ENCODE measurements around the gene SLC45A1.

Gene SLC45A1

DNA sequence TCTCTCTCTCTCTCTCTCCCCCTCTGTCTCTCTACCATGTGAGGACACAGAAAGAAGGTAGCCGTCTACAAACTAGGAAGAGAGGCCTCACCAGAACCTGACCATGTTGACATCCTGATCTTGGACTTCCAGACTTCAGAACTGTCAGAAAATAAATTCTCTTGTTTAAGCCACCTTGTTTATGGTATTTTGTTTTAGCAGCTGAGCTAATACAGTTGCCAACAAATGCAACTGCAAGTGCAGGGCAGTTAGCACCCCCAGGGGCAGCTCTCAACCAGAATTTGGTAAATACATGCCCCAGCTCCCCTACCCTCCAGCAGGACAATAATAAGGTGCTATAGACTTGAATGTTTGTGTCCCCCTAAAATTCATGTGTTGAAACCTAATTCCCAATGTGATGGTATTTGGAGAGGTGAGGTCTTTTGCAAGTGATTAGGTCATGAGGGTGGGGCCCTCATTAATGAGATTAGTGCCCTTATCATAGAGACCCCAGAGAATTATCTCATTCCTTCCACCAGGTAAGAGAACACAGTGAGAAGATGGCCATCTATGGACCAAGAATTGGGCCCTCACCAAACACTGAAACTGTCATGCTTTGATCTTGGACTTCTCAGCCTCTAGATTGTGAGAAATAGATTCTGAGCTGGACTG lies 6.7 kb upstream of the SLC45A1 start:
- DNase-seq (ENCODE audit: low read depth), result no peak

DNA sequence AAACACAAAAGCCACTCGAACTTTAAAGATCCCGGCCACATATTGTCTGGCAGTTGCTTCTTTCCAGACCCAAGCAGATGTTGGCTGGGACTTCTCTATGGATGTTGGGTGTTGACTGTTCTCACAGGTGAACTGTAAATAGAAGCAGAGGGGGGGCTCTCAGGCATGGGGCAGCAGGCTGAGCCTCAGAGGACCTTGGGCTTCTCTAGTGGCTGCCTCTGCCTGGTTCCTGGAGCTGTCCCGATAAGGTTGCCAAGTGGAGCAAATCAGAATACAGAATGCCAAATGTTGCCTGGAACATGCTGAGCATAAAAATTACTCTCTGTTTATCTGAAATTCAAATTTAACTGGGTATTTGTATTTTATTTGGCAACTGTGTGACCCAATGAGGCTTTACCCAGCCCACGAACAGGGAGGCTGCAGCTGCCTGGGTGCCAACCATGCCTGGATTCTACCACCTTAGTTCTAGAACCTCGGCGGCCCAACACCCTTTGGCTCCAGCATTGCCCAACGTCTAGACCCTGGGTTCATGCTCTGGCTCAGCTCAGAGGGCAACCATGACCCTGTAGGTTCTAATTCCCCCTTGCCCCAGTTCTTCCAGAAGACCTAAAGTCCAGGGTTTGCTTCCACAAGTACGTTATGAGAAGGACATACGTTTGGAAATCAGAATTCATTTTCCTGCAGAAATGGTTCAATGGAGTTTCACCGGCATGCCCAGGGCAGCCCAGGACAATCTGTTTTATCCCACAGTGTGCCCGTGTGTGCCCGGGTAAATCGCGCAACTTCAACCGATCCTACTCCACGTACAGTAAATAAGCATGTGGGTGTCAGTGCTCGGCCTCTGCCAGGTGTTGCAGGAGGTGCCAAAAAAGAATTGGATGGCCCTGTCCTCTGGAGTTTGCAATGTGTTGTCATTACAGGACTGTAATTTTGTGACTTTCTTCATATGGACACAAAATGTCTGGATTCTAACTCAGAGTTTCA lies 5.4 kb upstream of the SLC45A1 start:
- no peak for DNase-seq (ENCODE audit: low read depth)

DNA sequence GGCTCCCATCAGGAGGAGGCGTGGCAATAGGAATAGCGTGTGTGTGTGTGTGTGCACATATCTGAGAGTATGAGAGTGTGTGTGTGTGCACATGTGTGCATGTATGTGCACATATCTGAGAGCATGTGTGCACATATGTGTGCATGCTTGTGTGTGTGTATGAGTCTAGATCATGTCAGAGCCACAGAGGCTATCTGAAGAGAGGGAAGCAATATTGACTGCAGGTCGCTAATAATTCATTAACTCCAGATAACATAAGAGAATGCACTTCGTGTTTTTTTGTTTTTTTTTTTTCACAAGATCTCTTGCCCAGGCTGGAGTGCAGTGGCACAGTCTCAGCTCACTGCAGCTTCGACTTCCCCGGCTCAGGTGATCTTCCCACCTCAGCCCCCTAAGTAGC lies 4.7 kb upstream of the SLC45A1 start:
- DNase-seq (ENCODE audit: low read depth), result no peak

DNA sequence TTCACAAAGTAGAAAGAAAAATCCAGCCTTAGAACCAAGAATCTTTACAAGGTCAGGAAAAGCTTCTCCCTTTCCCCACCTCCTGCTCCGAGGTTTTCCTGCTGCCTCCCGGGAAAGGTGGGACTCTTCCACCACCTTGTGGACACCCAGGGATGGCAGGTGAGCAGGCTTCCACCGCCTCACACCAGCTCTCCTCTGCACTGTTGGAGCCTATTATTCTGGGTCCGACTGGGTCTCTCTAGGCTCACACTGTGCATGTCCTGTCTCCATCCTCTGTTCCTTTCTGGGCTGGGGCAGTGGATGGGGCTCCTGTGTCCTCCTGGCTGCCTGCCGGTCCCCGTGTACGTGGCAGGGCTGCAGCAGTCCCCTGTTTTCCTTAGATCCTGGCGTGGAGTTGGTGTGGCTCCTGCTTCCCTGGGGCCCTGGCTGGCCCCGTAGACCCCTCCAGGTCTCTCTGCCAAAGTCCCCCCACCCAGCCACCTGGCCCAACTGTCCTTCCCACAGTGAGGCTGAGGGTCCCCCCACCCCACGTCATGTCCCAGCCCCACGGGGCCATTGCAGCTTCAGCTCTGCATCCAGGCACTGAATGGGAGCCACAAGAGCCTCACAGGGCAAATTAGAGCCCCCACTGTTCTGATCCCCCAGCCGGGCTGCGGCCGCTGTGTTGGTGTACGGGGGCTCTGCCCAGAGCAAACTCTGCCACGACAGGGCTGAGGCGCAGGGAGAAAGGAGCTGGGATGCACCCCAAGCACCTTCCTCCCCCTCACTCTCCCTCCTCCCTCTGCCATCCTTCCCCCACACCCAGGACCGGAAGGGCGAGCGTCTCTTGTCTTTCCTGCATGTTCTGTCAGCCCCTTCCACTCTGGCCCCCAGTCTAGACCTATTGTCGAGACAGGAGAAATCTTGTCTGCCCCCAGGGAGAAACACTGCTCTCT lies 3.3 kb upstream of the SLC45A1 start:
- DNase-seq (ENCODE audit: low read depth), result peak; percentile 79

DNA sequence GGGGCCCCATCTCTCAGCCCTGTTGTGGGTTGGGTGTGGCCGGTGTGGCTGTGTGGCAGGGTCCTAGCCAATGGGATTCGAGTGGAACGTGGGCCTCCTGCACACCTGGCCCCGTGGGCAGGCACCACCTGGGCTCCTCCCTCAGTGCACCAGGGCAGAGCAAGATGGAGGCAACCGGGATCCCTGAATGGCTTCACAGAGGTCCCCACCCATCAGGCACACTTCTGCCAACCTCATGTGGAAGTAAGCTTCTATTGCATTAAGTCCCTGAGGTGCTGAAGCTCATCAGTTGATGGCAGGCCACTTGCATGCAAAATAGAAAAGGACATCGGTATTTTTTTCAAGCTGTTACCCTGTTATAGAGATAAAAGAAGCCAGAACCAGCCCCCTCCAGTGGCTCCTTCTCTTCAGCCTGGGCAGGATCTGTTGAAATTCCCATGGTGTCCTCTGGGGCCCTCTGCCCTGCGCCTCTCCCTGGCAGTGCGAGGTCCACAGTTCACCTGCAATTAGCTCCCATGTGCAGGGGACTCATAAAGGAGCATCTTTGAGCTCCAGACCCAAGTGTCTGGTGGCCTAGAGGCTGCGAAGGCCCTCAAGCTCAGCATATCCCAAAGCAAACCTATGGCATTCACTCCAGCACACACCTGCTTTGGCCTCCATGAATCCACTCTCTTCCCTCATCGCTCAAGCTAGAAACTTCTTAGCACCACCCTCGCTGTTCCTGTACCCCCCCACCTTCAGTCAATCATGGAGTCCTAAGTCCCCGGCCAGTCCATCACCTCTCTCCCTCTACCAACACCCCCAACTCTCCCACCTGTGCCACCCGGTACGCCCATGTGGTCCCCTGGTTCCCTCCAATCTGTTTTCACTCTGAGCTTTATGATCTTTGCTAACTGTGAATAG lies 2.1 kb upstream of the SLC45A1 start:
- peak; percentile 36 for DNase-seq (ENCODE audit: low read depth)

DNA sequence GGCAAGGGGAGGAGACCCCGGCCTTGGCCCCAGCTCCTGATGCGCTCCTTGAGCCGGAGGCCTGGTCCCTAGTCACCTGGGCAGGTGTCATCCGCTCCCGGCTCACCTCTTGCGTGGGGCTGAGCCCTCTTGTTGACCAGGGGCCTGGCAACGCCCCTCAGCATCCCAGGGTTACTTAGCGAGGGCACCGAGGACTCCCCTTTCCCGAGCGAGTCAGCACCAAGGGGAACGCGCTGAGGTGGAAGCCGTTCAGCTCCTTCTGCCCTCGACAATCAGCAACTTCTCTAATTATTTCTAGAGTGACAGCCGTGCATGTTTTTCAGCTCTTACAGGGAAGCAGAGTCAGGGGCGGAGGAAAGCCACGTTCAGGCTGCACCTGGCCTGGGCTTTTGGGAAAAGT lies 522 bp downstream of the SLC45A1 start:
- no peak for DNase-seq (ENCODE audit: low read depth)

DNA sequence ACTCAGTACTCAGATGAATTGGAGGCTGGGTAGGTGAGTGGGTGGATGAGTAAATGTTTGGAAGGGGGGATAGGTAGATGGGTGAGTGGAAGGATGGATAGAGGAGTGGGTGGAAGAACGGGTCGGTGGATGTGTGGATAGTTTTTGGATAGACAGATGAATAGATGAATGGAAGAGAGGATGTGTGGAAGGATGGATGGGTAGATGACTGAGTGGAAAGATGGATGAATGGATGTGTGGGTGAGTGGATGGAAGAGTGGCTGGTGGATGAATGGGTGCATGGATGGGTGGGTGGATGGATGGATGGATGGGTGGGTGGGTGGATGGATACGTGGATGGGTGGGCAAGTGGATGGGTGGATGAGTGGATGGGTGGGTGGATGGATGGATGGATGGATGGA lies 3.7 kb downstream of the SLC45A1 start:
- DNase-seq (ENCODE audit: low read depth), result no peak

DNA sequence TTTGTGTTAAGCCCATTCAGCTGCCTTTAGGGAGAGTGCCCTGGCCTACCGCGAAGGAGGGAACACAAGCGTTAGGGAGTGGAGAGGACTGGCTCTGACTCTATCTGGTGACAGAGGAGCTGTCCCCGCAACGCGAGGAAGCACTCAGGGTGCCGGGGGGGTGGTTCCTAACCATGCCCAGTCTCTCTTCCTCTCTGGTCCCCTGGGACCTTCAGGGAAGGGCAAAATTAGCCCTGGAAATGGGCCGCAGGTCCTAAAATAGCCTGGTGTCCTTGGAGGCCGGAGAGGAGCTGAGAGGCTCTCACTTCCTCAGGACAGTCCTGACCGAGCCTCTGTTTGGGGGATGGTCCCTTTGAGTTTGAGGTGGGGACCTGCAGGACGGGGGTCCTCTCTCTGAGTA lies 5.8 kb downstream of the SLC45A1 start:
- no peak for DNase-seq (ENCODE audit: low read depth)

DNA sequence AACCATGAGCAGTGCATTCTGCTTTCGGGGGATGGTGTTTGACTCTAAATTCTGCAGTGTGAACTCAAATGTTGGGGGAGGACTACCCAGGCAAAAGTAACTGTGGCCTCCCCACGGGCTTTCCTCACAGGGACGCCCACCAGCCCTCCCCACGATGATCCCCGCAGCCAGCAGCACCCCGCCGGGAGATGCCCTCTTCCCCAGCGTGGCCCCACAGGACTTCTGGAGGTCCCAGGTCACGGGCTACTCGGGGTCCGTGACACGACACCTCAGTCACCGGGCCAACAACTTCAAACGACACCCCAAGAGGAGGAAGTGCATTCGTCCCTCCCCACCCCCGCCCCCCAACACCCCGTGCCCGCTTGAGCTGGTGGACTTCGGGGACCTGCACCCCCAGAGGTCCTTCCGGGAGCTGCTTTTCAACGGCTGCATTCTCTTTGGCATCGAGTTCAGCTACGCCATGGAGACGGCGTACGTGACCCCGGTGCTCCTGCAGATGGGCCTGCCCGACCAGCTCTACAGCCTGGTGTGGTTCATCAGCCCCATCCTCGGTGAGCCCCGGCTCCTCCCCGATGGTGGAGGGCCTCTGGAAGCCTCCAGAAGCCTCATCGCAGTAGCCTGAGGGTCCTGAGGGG lies 6.4 kb downstream of the SLC45A1 start:
- DNase-seq (ENCODE audit: low read depth), result no peak

DNA sequence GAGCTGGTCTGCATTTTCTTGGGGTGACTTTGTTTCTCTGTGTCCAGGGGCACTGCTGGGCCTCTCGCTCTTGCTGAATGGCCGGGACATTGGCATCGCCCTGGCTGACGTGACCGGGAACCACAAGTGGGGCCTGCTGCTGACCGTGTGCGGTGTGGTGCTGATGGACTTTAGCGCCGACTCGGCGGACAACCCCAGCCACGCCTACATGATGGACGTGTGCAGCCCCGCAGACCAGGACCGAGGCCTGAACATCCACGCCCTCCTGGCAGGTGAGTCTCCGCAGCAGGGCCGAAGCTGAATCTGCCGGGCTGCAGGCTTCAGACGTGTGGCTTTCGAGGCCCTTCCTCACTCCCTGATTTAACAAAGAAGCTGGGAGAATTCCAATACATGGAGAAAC lies 7.9 kb downstream of the SLC45A1 start:
- no peak for DNase-seq (ENCODE audit: low read depth)

DNA sequence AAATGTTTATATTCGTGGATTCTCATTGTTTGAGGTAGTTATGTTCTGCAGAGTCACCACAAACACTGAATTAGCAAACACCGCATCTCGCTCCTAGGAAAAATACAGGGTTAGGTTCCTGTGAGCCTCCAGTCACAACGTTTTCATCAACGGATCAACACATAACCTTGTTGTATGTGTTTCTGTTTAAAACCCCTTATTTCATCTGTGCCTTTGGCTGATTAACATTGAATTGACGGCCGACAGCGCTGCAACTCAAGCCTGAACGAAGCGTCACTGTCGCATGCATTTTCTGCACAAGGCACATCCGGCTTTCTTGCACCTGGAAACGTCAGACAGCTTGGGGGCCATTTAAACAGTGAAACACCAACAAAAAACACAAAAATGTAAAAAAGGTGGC lies 8.4 kb downstream of the SLC45A1 start:
- DNase-seq (ENCODE audit: low read depth), result no peak

DNA sequence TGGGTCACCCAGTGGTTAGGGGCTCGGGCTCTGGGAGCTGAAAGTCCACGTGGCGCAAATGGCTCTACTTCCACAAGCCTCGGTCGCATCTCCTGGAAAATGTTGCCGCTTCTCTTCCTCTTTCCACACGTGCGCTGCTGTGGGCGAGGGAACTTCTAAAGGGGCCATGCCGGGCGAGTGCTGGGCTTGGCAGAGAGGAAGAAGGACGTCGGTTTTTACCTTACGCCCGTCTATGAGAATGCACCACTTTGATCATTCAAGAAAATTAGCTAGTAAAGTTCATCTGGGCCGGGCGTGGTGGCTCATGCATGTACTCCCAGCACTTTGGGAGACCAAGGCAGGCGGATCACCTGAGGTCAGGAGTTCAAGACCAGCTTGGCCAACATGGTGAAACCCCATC lies 10.4 kb downstream of the SLC45A1 start:
- DNase-seq (ENCODE audit: low read depth), result no peak

DNA sequence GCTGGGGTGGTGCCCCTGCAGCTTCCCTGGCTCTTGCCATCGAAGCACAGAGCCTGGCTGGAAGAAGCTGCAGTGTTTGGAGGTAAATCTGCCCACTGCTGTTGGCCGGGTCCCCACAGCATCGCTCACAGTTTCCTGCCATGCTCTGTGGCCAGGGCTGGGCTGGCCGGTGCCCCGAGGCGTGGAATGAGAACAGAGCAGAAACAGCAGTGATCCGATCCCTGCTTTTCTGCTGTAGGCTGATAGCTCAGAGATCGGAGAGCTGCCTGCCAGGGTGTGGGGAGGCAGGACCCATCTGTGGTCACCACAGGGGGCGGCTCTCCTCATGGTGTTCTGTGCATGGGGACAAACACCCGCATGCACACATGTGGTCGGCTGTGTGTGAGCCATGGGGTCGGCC lies 11.5 kb downstream of the SLC45A1 start:
- peak; percentile 29 for DNase-seq (ENCODE audit: low read depth)

DNA sequence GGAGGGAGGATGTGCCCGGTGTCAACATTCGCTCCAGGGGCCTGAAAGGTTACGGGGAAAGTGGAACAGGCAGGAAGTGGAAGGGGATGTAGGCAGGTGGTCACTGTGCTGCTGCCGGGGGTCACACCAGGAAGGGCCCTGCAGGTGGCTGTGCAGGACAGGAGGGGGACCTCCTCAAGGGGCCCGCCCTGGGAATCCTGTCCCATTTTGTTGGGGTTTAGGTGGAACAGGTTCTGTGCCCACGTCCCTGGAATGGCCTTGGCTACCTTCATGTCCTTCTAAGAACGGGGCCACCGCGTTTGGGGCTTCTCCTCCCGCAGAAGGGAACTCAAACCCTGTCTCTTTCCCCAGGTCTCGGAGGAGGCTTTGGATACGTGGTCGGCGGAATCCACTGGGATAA lies 11.9 kb downstream of the SLC45A1 start:
- no peak for DNase-seq (ENCODE audit: low read depth)

DNA sequence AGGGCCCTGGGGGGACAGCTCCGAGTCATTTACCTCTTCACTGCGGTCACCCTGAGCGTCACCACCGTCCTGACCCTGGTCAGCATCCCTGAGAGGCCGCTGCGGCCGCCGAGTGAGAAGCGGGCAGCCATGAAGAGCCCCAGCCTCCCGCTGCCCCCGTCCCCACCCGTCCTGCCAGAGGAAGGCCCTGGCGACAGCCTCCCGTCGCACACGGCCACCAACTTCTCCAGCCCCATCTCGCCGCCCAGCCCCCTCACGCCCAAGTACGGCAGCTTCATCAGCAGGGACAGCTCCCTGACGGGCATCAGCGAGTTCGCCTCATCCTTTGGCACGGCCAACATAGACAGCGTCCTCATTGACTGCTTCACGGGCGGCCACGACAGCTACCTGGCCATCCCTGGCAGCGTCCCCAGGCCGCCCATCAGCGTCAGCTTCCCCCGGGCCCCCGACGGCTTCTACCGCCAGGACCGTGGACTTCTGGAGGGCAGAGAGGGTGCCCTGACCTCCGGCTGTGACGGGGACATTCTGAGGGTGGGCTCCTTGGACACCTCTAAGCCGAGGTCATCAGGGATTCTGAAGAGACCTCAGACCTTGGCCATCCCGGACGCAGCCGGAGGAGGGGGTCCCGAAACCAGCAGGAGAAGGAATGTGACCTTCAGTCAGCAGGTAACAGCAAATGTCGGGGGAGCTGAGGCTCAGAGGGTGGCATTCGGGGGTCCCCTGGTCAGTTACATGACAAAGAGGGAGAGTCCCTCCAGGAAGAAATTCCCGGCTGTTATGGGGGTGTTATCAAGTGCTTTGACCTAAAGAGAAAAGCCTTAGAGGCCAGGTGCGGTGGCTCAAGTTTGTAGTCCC lies 12.6 kb downstream of the SLC45A1 start:
- no peak for DNase-seq (ENCODE audit: low read depth)

DNA sequence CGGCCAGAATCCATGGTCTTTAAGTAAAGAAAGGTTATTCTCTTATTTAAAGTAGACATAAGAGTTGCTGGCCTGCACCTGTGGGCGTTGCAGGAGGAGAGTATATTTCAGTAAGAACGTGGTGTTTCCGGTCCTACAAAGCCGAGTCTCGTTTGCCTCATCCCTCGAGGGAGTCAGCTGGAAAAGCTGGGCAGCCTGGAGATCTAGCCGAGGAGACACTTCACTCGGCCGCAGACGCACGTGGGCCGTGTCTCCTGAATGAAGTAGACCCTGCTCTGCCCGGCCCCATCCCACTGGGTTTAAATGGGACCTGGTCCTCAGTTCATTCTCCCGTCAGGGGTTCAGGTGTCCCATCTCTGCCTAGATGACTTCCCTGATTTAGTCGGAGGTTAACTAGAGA lies 14.9 kb downstream of the SLC45A1 start:
- no peak for DNase-seq (ENCODE audit: low read depth)

DNA sequence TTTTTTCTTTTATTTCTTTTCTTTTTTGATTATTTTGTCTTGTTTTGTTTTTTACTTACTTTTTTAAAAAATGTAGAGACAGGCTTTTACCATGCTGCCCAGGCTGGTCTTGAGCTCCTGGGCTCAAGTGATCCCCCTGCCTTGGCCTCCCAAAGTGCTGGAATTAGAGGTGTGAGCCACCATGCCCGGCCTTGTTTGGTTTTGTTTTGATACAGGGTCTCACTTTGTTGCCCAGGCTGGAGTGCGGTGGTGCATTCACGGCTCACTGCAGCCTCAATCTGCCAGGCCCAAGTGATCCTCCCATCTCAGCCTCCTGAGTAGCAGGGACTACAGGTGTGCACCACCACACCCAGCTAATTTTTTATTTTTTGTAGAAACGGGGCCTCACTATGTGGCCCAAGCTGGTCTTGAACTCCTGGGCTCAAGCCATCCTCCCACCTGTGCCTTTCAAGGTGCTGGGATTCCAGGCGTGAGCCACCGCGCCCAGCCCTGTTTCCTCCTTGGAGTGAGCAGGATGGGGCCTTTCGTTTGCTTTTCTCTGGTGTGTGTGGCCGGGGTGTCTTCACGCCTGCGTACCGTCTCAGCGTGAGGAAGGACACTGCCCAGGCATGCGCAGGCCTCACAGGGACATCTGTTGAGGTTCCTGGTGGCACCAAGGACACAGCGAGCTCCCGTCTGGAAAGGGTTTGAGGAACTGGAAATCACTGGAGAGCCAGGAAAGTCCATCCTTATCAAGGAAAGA lies 15.5 kb downstream of the SLC45A1 start:
- DNase-seq (ENCODE audit: low read depth), result no peak

DNA sequence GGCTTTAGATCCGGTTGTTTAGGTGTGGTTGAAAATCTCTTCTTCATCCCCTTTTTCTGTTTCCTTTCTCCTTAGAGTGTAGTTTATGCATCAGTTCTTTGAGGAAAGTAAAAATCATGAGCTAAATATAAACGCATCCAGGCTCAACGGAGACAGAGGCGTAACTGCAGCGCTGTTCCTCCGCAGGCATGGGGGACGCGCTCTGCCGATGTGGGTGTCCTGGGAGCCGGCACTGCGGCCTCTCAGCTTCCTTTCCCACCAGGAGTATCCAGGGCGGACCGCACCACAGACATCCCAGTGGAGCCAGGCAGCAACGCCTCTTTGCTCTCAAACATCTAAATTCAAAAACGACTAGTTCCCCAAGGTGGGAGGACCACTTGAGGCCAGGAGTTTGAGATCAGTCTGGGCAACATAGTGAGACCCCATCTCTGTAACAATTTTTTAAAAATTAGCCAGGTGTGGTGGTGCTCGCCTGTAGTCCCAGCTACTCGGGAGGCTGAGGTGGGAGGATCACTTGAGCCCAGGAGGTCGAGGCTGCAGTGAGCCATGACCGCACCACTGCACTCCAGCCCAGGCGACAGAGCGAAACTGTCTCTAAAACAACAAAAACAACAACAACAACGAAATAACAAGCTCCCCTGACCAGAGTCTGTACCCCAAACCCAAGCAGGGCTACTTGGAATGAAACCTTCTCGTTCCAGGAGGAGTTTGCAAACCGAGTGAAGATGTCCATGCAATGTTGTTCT lies 16.4 kb downstream of the SLC45A1 start:
- DNase-seq (ENCODE audit: low read depth), result no peak
